HG03097 (cell line): ENCODE results near the gene BACE2.

Experiments
- ATAC-seq: cut with Tn5 transposase; IDR thresholded peaks from one replicate; pipeline ENCODE4 v1.9.1; 2021; ENCODE audit not compliant: unreplicated experiment, low FRiP score

BACE2 gene

DNA sequence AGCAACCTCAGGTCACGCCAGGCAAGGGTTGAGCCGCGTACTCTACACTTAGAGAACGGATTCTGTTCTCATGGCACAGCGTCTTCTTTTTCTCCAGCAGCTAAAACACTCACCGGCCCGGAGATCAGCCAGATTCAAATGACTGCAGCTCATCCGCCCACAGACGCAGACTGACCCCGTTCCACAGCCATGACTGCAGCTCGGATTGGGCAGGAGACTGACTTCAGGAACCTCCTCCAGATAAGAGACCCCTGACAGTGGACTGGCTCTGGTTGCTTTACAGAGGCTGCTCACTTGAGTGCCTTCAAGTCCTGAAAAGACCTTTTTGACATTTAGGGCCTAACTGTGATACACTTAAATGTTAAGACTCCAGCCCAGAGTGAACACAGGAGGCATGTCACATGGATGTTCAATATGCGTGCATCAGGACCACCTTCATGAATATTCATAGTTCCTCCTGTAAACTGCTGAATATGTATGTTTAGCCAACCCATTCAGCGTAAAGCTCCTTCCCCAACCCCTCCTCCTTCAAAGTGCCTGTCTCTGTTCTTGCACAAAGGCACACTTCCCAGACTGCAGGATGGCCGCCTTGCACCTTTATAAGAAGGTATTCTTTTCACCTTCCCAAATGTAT, 42.6 kb downstream of the BACE2 start:
- no peak for ATAC-seq

DNA sequence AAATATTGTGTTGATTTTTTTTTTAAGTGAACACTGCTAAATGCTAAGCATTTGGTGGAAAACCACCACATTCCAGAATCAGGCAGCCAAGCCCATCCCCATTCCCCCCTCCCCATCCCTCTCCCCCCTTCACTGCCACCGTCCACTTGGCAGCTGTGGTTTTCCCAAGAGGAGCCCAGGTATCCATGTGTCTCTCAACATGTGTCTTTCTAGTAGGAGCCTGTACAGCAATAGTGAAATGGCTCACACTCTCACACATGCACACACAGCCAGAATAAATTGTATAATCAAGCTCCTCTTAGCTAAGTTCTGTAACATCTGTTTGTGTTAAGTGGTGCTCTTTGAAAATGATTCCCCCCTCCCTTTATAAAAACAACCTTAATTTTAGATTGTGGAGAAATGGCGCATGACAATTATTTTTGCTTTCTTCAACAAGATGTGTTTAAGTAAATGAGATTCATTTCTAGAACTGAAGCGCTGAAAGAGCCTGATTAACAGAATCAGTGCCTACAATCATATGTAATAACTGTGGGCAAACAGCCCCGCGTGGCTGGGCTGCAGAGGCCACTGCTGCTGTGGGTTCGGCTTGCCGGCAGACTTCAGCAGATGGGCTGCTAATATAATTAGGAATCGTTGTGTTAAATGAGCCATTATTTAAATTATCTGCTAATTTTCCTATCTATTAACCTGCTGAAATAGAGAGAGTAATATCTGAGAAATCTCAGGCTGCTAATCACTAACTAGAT, 43.3 kb downstream of the BACE2 start:
- no peak for ATAC-seq

DNA sequence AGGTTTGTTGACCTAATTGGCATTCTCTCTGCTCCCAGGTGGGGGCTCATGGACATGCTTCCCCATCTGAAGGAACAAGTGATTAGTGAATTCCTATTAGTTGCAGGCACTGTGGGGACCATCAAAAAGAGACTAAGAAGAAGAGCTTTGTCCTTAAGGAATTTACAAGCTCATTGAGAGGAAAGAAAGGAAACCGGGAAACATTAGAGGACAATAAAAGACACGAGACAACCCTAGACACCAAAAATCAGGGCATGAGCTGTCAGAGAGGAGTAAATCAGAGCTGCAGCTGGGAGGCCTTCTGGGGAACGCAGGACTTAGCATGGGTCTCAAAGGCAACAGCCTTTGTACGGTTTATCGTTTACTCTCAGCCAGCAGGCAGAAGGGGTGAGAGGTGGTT, 45.1 kb downstream of the BACE2 start:
- ATAC-seq: no peak

DNA sequence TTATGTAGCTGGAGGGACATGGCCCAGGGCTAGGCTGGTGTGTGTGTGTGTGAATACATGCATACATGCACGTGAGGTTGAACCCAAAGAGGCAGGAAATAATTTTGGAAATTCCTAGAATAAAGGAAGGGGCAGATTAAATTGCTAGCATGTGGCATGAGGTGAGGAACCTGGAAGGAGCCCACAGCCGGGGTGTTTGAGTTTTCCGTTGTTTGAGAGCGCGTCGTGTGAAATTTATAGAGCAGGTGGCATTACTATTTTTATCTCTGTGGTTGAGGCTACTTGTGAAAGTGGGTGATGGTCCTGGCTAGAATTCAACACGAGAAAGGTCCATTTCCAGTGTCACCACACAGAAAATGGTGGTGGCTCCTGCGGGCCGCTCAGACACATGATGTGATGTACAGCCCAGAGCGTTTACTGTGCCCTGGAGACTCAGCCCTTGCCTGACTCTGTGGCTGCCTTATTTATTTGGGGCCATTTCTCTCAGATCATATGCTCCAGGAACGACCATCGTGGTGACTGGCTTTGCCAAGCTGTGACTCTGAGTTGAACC, 48.0 kb downstream of the BACE2 start:
- no peak for ATAC-seq

DNA sequence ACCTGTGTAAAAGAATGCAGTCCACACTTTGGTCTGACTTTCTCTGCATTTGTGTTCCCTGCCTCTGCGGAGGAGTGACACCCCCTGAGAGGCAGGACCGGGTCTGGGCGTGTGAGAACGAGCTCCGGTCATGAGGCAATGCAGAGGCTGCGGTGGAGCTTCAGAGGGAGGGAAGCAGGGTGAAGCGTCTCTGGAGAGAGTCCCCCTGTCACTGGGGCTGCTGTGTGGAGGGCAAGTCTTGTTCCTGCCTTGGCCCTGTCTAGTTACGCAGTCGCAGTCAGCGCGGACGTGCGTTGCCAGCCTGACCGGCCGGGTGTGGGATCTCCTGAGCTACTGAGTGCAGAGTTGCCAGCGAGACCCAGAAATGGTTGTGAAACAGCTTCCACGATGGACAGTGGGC, 48.5 kb downstream of the BACE2 start:
- ATAC-seq: no peak

DNA sequence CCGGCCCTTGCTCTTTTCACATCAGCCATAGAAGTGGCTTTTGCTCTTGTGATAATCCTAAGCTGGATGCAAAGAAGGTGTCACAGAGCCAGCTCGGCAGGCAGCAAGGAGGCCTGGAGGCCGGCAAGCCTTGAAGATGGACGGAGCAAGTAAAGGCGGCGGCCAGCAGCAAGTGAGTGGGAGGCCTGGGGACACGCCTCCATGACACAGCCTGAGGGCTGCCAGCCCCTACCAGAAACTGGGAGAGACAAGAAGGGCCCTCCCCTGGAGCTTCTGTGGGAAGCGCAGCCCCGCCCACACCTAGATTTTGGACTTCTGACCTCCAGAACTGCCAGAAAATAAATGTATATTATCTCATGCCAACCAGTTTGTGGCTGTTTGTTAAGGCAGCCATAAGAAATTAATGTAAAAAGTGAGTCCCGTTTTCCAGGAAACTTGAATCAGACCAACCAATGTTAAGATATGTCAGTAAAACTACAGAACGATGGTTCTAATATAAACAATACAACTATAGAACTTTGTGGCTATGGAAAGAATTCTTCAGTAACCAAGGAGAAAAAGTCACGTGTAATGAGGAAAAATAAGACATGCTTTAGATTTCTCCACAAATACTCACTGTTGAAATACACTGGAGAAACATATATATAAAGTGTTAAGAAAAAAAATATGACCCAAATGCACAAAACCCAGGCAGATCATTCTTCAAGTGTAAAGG, 49.9 kb downstream of the BACE2 start:
- ATAC-seq: no peak

DNA sequence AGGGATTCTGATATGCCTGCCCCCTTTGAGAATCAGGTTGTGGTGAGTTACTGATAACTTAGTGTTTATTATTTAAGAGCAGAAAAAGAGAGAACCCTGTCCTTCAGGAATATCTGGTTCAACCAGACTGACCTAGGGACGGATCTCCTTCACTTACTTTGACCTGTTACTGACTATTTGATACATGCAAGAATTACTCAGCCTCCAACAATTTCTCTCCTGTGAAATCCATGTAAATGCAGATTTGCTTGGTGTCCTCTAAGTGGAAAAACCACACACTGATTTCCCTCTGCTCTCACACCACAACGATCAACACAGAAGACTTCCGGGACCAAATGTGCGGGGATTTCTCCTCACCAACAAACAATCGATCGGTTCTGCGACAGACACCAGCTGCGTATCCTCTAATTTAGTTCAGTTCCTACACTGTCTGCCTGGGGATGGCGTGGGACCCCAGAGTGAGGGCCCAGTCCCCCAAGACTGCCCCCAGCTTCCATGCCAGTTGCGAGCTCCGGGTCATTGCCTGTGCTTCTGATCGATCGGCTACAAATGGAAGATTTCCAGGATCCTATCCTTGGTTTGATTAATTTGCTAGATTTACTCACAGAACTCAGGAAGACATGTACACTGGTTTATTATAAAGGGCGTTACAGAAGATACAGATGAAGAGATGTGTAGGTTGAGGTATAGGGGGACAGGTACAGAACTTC, 51.7 kb downstream of the BACE2 start:
- ATAC-seq: no peak

DNA sequence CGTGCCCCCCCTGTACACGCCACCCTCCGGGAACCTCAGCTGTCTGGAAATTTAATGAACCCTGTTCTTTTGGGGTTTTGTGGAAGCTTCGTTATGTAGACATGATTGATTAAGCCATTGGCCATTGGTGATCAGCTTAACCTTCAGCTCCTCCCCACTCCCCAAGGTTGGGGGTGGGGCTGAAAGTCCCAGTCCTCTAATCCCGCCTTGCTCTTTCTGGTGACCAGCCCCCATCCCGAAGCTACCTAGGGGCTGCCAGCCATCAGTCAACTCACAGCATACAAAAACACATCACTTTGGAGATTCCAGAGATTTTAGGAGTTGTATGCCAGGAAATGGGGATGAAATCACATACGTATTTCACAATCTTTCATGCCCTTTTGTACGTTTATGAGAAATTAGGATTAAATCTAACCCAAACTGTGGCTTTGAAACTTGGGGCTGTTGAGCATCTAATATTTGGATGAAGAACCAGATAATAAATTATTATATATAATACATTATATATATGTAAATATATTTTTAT, 52.3 kb downstream of the BACE2 start:
- no peak for ATAC-seq

DNA sequence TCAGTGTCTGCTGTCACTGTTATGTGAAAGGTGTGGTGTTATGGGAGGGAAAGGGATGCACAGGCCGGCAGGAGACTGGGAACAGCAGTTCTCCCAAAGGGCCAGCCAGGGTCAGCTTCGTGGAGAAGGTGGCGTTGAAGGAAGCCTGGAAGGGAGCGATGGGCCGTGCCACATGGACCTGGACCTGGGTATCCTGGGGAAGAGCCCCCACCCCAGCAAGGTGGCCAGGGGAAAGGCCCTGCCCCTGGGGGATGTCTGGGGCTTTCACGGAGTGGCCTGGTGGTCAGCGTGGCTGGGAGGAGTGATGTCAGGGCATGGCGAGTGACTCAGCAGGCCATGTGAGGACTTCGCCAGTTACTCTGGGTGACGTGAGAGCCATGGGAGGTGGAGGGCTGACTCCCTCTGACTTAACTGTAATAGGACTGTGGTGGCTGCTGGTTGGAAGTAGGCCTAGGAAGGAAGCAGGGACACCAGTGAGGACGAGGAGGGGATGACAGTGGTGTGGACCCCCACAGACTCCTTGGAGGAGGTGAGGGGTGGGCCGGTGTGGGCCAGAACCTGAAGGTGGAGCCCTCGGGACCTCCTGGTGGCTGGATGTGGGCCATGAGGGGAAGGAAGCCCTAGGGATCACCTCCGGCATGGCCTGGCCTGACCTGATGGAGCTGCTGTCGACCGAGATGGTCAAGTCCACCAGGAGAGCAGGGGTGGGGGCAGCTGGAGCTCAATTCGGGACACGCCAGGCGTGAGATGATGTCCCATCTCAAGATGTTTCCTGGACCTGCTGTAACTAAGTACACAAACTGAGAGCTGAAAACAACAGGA, 54.5 kb downstream of the BACE2 start:
- ATAC-seq: no peak

DNA sequence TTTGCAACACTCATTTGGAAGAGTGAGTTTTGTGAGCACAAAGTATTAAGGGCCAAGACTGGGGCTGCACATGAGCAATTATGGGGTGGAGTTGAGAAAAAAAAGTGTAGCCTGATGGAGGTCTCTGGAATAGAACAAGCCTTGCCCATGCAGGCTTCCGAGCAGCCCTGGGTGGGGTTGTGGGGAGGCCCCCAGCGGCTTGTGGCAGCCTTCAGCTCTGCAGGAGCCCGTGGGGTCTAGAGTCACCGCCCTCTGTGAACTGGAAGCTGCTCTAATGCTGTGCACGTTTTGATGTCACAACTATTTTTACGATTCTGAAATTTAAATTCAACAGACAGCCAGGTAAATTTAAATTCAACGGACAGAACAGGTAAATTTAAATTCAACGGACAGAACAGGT, 58.9 kb downstream of the BACE2 start:
- ATAC-seq: no peak

DNA sequence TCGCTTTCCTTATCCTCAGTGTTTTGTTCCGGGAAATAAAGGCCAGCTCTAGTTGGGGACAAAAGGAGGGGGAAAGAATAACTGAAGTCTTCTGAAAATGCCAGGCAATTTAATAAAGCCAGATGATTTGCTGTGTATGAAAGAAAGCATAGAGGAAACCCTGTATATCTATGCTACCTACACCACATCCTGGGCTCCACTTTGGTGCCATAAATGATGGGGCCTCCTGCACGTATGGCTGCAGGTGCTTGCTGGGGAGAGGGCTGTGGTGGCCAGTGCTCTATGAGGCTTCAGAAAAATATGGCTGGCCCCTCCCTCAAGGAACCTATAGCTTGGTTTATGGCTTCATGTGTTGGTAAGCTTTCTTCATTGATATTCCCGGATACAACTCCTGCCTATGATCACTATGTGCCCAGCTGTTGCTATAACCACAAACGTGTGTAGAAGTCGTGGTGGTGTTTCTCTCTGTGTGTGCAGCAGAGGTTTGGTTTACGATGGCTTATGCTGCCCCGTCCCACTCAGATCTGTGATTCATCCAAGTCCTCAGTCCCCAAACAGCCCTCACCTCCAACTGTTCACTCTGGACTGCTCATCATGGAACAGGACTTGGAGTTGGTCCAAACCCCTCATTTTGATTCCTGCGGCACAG, 59.5 kb downstream of the BACE2 start:
- ATAC-seq: no peak

- ATAC-seq: no peak
These were observed 60.0 kb downstream of the BACE2 start for GRCh38 chr21:41228006-41228370.

DNA sequence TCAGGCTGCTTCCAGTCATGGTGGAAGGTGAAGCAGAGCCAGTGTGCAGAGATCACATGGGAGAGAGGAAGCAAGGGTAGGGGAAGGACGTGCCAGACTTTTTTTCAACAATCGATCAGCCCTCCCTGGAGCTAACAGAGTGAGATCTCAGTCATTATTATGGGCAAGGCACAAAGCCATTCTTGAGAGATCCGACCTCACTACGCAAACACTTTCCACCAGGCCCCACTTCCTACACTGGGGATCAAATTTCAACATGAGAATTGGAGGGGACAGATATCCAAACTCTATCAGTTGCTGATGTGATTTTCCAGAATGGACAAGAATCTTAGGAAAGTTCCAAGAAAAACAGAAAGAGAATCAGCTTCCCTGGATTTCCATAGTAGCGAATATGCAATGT, 60.5 kb downstream of the BACE2 start:
- no peak for ATAC-seq

- no peak for ATAC-seq
These were observed 61.0 kb downstream of the BACE2 start for GRCh38 chr21:41228958-41229357.

- ATAC-seq: no peak
These were observed 61.7 kb downstream of the BACE2 start for GRCh38 chr21:41229509-41230248.

- no peak for ATAC-seq
These were observed 62.5 kb downstream of the BACE2 start for GRCh38 chr21:41230497-41230896.

DNA sequence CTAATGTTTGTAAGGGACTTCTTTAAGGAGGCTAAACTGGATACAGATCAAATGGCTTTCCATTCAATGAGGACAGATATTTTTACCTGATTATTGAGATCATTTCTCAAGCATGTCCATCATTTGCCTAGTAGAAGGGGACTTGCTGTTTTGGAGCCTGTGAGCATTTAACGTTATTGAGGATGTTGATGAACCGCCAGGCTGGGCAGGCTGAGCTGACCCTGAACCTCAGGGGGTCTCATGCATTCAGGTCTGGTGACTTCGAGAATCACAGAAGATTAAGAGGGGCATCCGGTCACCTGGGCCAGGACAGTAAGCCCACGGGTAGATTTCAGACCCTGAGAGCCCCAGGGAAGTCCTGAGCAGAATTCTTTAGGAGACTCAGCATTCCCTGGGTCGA, 63.1 kb downstream of the BACE2 start:
- no peak for ATAC-seq

- no peak for ATAC-seq
These were observed 64.1 kb downstream of the BACE2 start for GRCh38 chr21:41232013-41232412.

GRCh38 chr21:41233916-41234315, 66.0 kb downstream of the BACE2 start:
- no peak for ATAC-seq
